HG03354 (cell line): ENCODE results near the gene TWNK.
"Not testable (repeated sequence)": the region's sequence is repeated elsewhere in the genome, so short reads cannot be mapped to it uniquely, and the experiment has no call there.

Experiments
- ATAC-seq: cut with Tn5 transposase; IDR thresholded peaks from one replicate; pipeline ENCODE4 v1.9.1; 2021; ENCODE audit warnings: mild to moderate bottlenecking; ENCODE audit not compliant: unreplicated experiment, poor library complexity, severe bottlenecking

TWNK gene

DNA sequence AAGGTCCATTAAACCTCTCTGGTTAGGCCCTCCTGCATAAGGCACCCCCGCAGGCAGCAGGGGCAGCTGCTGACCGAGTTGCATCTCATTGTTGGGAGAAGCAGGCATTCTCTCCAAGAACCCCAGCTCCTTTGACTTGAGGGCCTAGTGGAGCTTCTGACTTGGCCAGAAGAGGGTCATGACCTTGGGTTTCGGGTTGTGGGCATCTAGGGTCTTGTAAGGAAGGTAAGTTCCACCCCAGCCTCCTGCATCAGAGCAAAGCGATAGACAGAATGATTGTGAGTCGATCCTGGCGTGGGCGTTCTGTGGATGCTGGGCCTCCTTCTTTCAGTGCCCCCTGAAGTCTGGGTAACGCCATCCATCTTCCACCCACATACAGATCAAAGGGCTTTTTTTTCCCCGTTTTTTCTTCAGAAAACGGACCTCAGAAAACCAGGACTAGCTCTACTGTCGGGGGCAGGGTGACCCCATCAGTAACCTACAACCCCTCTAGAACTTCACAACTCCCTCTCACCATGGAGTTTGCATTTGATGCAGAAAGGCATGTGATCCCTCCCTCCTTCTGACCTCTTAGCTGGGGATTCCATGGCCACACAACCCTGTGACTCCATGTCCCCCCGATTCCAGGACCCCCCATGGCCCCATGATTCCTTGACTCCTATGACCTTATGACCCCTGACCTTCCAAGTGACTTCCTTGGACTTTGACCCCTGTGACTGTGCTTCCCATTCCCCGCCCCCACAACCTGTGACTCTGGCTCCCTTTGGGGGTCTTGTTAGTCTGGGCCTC is 15.0 kb upstream of the TWNK start:
- ATAC-seq = no peak

GRCh38 chr10:100972904-100973535 is 14.3 kb upstream of the TWNK start:
- ATAC-seq = no peak

DNA sequence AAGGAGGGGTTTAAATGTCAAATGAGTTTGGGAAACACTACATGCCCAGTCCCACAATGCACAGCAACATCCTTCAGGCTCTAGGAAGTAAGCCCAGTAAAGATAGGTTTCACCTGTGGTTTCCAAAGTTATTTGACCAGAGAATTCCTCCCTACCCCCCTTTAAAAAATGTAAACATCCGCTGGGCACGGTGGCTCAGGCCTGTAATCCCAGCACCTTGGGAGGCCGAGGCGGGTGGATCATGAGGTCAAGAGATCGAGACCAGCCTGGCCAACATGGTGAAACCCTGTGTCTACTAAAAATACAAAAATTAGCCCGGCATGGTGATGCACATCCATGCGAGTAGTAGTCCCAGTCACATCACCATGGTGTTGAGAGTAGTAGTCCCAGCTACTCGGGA is 11.9 kb upstream of the TWNK start:
- ATAC-seq = not testable (repeated sequence)

DNA sequence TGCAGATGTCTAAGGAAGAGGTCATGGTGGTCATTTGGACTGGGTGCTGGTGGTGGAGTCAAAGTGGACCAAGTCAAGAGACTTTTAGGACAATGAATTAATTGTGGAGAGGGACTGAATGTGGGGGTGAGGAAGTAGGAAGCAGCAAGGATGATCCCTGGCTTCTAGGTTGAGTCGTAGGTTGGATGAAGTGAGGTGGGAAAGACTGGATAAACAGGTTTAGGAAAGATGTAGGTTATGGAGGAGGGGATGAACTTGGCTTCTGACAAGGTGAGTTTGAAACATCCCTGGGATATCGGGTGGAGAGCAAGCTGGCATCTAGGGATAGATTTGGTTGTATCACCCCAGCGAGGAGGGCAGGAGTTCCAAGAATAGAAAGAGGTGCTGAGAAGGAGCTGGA is 10.4 kb upstream of the TWNK start:
- no peak for ATAC-seq

DNA sequence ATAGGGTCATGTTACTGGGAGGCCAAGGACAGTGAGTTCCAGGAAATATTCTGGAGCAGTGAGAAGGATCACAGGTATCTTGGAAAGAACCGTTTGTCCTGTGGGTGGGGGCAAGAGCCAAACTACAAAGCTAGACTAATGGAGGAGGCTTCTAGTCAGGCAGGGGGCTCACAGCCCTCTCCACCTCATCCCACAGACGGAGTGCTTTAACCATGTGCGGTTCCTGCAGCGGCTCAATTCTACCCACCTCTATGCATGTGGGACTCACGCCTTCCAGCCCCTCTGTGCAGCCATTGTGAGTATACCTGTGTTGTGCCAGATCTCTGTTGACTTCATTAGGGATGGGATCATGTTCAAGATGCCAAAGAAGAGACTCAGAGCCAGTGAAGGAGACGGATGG is 9.9 kb upstream of the TWNK start:
- no peak for ATAC-seq

DNA sequence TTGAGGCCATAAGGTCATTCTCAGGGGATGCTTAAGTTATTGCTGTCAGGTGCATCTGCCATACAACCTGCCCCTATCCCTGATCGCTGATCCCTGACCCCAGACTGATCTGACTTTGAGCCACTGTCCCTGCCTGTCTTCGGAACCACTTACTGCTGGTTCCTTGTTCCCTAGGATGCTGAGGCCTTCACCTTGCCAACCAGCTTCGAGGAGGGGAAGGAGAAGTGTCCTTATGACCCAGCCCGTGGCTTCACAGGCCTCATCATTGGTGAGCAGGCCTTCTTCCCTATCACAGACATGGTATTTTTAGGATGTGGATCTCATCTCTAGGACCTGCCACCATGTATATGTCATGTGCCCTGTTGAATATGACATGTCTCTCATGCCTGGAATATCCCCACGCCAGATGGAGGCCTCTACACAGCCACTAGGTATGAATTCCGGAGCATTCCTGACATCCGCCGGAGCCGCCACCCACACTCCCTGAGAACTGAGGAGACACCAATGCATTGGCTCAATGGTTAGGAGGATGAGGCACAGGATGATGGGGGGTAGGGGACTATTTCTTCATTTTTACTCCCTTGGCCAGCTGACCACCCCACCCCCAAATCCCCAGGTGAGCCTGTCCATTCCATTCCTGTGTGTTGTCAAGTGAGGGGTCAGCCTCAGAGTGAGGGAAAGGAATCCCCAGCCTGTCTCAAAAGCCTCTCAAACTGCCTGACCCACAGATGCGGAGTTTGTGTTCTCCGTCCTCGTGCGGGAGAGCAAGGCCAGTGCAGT is 9.0 kb upstream of the TWNK start:
- no peak for ATAC-seq

DNA sequence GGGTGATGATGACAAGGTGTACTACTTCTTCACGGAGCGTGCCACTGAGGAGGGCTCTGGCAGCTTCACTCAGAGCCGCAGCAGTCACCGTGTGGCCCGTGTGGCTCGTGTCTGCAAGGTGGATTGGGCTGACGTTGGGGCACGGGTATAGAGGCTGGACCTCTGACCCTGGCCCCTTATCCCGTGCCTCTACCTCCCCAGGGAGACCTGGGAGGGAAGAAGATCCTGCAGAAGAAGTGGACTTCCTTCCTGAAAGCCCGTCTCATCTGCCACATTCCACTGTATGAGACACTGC is 8.5 kb upstream of the TWNK start:
- no peak for ATAC-seq

DNA sequence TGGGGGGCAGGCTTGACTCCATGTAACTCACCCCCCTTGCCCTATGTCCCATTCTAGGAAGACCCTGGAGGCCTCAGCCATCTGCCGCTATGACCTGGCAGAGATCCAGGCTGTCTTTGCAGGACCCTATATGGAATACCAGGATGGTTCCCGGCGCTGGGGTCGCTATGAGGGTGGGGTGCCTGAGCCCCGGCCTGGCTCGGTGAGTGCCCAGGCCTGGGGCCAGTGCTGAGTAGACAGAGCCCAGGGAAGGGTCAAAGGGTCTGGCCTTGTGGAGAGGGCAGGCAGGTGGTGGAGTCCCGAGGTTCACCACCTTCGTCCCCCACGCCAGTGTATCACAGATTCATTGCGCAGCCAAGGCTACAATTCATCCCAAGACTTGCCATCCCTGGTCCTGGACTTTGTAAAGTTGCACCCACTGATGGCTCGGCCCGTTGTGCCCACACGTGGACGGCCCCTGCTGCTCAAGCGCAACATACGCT is 7.5 kb upstream of the TWNK start:
- ATAC-seq = no peak

- no peak for ATAC-seq
Measured at GRCh38 chr10:100980311-100980710, 7.0 kb upstream of the TWNK start.

- ATAC-seq = no peak
Measured at GRCh38 chr10:100980711-100981110, 6.6 kb upstream of the TWNK start.

DNA sequence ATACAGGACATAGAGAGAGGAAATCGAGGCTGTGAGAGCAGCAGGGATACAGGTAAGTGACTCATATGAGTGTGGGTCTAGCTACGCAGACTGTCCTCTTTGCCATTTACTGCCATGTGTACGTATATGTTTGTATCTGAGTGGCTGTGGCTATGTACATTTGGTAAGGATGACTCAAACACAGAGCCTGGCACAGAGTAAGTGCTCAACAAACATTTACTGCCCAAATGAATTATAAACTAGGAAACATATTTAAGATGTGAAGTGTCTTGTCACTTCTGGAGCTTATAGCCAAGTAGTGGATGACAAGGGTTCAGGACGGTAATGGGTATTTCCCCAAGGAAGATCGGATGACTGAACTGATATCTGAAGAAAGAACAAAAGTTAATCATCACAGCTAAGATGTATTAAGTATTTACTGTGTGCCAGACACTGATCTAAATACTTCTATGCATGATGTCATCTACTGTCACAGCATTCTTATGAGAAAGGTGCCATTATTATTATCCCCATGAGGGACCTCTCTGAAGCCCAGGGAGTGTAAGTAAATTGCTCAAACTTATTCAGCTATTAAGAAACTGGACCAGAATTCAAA is 6.1 kb upstream of the TWNK start:
- ATAC-seq = no peak

DNA sequence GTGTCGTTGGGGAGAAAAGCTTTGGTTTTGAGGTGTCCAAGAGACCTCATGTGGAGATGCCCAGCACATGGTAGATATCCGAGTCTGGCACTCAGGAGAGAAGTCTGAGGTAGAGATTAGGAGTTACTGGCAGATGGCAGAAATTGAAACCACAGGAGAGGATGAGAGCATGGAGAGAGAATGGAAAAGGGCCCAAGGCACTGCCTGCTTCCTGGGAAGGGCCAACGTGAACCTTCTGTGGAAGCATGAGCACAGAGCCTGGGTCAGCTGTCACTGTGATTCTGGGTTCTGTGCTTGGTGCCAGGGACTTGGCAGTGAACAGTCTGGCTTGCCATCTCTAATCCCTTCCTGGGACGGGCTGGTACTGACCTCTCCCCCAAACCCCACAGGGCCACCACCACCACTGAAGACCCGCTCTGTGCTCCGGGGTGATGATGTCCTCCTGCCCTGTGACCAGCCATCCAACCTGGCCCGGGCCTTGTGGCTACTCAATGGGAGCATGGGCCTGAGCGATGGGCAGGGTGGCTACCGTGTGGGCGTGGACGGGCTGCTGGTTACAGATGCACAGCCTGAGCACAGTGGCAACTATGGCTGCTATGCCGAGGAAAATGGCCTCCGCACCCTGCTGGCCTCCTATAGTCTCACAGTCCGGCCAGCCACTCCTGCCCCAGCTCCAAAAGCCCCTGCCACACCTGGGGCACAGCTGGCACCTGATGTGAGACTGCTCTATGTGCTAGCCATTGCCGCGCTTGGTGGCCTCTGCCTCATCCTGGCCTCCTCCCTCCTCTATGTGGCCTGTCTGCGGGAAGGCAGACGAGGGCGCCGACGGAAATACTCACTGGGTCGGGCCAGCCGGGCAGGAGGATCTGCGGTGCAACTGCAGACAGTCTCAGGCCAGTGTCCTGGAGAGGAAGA is 4.2 kb upstream of the TWNK start:
- ATAC-seq = no peak

DNA sequence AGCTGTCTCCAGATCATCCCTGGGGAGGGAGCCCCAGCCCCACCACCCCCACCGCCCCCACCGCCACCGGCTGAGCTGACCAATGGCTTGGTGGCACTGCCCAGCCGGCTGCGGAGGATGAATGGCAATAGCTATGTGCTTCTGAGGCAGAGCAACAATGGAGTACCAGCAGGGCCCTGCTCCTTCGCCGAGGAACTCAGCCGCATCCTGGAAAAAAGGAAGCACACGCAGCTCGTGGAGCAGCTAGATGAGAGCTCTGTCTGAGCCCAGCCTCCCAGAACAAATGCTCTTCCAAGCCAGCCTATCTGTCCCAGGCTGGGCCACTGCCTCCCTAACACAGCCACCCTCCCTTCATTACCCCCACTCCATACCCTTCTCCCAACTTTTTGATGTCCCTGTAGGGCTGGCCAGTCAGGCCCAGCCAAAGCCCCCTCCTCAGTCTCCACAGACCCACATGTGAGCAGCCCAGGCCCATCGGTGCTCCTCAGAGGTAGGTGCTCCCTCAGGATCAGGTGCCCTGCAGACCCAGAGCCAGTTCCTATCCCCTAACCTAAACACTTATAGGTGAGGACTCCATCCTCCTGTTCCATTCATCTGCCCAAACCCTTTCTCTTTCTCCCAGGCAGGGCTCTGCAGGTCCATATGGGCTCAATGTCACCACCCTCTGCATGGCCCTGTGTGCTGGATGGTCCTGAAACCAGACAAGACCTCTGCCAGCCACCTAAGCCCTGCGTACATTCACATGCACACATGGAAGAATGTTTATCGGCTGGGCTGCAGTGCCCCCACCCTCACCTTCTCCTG is 3.3 kb upstream of the TWNK start:
- no peak for ATAC-seq

- no peak for ATAC-seq
Measured at GRCh38 chr10:100984672-100985177, 2.6 kb upstream of the TWNK start.

DNA sequence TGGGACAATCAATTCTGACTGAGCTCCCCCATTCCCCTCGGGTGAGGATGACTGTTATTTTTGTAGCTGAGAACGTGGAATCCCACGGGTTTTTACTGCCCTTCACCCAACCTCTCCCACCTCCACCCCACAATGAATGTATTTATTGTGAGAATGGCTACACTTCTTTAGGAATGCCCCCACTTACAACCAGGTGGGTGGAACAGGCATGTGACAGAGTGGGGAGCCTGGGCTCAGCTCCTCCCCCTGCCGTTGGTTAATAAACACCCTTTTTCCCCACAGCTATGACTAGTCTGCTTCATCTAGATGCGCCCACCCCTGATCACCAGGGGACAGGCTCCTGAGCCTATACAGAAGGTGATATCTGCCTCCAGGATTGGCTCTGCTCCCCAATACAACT is 2.0 kb upstream of the TWNK start:
- ATAC-seq = no peak

DNA sequence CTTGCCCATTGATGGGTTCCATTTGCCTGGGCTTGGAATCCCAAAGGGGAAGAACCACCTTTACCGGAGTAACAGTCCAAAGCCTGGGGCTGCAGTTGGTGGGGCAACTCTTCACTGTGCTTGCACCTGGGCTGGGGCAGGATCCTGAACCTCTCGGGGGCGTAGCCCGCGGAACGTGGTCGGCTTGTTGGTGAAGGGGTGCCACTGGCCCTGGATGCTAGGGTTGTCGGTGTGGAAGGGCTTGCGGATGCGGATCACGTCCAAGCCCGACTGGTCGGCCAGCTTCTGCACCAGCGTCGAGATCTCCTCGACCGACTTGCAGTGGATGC is 756 bp upstream of the TWNK start:
- ATAC-seq = no peak

DNA sequence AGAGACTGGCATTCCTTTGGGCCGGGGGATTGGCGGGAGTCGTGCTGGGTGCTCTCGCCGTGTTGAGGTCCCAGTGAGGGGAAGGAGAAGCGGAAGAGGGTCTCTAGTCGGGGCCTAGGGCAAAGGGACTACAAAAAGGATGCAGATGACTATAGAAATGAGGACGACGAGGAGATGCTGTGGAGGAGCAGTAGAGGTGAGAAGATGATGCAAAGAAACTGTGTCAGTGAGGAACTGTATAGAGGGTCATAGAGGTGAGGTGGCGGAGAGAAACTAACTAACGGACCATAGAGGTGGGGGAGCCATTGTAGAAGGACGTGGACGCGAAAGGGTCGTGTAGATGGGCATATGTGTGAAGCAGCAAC is 324 bp downstream of the TWNK start:
- ATAC-seq = peak; percentile 17

GRCh38 chr10:100988166-100988565 is 823 bp downstream of the TWNK start:
- ATAC-seq = no peak

- ATAC-seq = no peak
Measured at GRCh38 chr10:100989088-100989487, 1.7 kb downstream of the TWNK start.
